DMS53 treated with DMSO at 0.1 percent for 48 hours (cell line): ENCODE measurements around the gene MRPL27.

ENCODE experiments used
- DNase-seq: peaks from one replicate; lab custom pipeline; 2025; ENCODE audit not compliant: unreplicated experiment; lab: John Stamatoyannopoulos, UW

The MRPL27 gene

GRCh38 chr17:50386510-50386909 lies 13.5 kb upstream of the MRPL27 start:
- DNase-seq = no peak

- no peak for DNase-seq
Measured at GRCh38 chr17:50382931-50383330, 9.9 kb upstream of the MRPL27 start.

GRCh38 chr17:50381920-50382319 lies 8.9 kb upstream of the MRPL27 start:
- DNase-seq = no peak

- no peak for DNase-seq
Measured at GRCh38 chr17:50381260-50381815, 8.4 kb upstream of the MRPL27 start.

- DNase-seq = no peak
Measured at GRCh38 chr17:50380369-50381259, 7.6 kb upstream of the MRPL27 start.

- DNase-seq = no peak
Measured at GRCh38 chr17:50379351-50380132, 6.6 kb upstream of the MRPL27 start.

- DNase-seq = no peak
Measured at GRCh38 chr17:50375858-50376538, 3.0 kb upstream of the MRPL27 start.

- DNase-seq = no peak
Measured at GRCh38 chr17:50373705-50374104, 721 bp upstream of the MRPL27 start.

GRCh38 chr17:50372222-50372757 lies 694 bp downstream of the MRPL27 start:
- no peak for DNase-seq

GRCh38 chr17:50371526-50371925 lies 1.5 kb downstream of the MRPL27 start:
- DNase-seq = no peak

- DNase-seq = no peak
Measured at GRCh38 chr17:50370052-50370451, 2.9 kb downstream of the MRPL27 start.

- DNase-seq = no peak
Measured at GRCh38 chr17:50367401-50367800, 5.6 kb downstream of the MRPL27 start.

GRCh38 chr17:50365649-50366393 lies 7.2 kb downstream of the MRPL27 start:
- DNase-seq = no peak

- DNase-seq = no peak
Measured at GRCh38 chr17:50365165-50365564, 7.8 kb downstream of the MRPL27 start.

- no peak for DNase-seq
Measured at GRCh38 chr17:50364715-50365114, 8.3 kb downstream of the MRPL27 start.

- DNase-seq = no peak
Measured at GRCh38 chr17:50364061-50364458, 8.9 kb downstream of the MRPL27 start.

GRCh38 chr17:50363217-50364060 lies 9.5 kb downstream of the MRPL27 start:
- DNase-seq = no peak

- DNase-seq = no peak
Measured at GRCh38 chr17:50362661-50363060, 10.3 kb downstream of the MRPL27 start.
